Cardiac muscle cell (in vitro differentiated cells and primary cell): Measurements from ENCODE around the gene STXBP2. TPM values are rescaled to one million over a fixed set of nuclear protein-coding genes. Genes with fewer than 3 reads are reported as not detected.

Source experiments
- DNase-seq, 2 donors: peaks; one replicate each; pipeline versions ENCODE4 v3.0.0 to v3.0.0-alpha.2; 2010 to 2017; ENCODE audit warnings: low read depth in 1 of 2, low spot score in 1 of 2
- H3K27ac ChIP-seq: fragments of 200-600 bp; sonication (generic); 2 replicates; pipeline ENCODE4 v1.5.1; 2016
- H3K27me3 ChIP-seq: fragments of 200-600 bp; sonication (generic); 2 replicates; pipeline ENCODE4 v1.6.0; 2016; ENCODE audit warnings: control low read depth
- H3K36me3 ChIP-seq: fragments of 200-600 bp; sonication (generic); 2 replicates; pipeline ENCODE4 v1.5.1; 2016; ENCODE audit warnings: control low read depth
- H3K4me1 ChIP-seq: fragments of 200-600 bp; sonication (generic); 2 replicates; pipeline ENCODE4 v1.8.1; 2017; ENCODE audit warnings: low read depth, mild to moderate bottlenecking, mixed run types
- H3K4me3 ChIP-seq: fragments of 200-600 bp; sonication (generic); 2 replicates; pipeline ENCODE4 v1.5.1; 2016; ENCODE audit warnings: mild to moderate bottlenecking
- H3K9me3 ChIP-seq: fragments of 200-600 bp; sonication (generic); 2 replicates; pipeline ENCODE4 v1.5.1; 2017; ENCODE audit warnings: low read depth, mild to moderate bottlenecking, control low read depth
- CTCF ChIP-seq: IDR thresholded peaks from 2 replicates; pipeline ENCODE4 v1.5.1; 2012; ENCODE audit warnings: low read depth, mild to moderate bottlenecking, low read length
- polyA plus RNA-seq: library from polyadenylated mRNA; unstranded; fragments of >200 nt; fragmentation: Nextera tagmentation; extraction: Ambion mirVana; gene quantifications from 2 replicates; pipeline ENCODE4 v1.2.1, GENCODE V29; 2016
- total RNA-seq: library from RNA; depleted of rRNA; stranded (reverse); fragments of >200 nt; gene quantifications from 2 replicates; pipeline ENCODE4 v1.2.3, GENCODE V29; 2016

STXBP2 gene
- total and polyA plus RNA-seq, 2 experiments from 2014 or later = 32.7 to 33.6 TPM

GRCh38 chr19:7644550-7644877 lies 7.6 kb downstream of the STXBP2 start:
- no peak for DNase-seq
- Histone ChIP-seq H3K27me3 (no peaks in the 10 kb centered on the region), H3K27ac (no peak overlapping the region), H3K4me1 (no peaks in the 10 kb centered on the region), H3K9me3 (no peaks in the 10 kb centered on the region), H3K4me3 (no peak overlapping the region), H3K36me3 (no peaks in the 10 kb centered on the region)
- TF ChIP-seq CTCF = no peak

GRCh38 chr19:7645163-7645562 lies 8.3 kb downstream of the STXBP2 start:
- TF ChIP-seq CTCF = no peak
- no peak for DNase-seq
- Histone ChIP-seq H3K36me3 (no peaks in the 10 kb centered on the region), H3K4me1 (no peaks in the 10 kb centered on the region), H3K4me3 (no peak overlapping the region), H3K9me3 (no peaks in the 10 kb centered on the region), H3K27ac (no peak overlapping the region), H3K27me3 (no peaks in the 10 kb centered on the region)

- peaks cover 6% of the 10 kb centered on the region for H3K27me3 ChIP-seq
- no peak for TF ChIP-seq CTCF
- DNase-seq = no peak
- no peaks in the 10 kb centered on the region for H3K36me3 ChIP-seq
- no peak overlapping the region for H3K4me3 ChIP-seq
- no peaks in the 10 kb centered on the region for H3K4me1 ChIP-seq
- no peaks in the 10 kb centered on the region for H3K9me3 ChIP-seq
- H3K27ac ChIP-seq = no peak overlapping the region
Observed at GRCh38 chr19:7645656-7646425, 8.9 kb downstream of the STXBP2 start.

GRCh38 chr19:7646426-7646700 lies 9.5 kb downstream of the STXBP2 start:
- no peak for DNase-seq

GRCh38 chr19:7647156-7647555 lies 10.2 kb downstream of the STXBP2 start:
- TF ChIP-seq CTCF = no peak
- DNase-seq = no peak
- no peak overlapping the region for H3K4me3 ChIP-seq
- no peaks in the 10 kb centered on the region for H3K9me3 ChIP-seq
- H3K27ac ChIP-seq = no peak overlapping the region
- no peaks in the 10 kb centered on the region for H3K4me1 ChIP-seq
- H3K27me3 ChIP-seq = peaks cover 17% of the 10 kb centered on the region
- H3K36me3 ChIP-seq = no peaks in the 10 kb centered on the region

More at GRCh38 chr19:7646426-7646700, 9.5 kb downstream of the STXBP2 start:
- no peaks in the 10 kb centered on the region for H3K4me1 ChIP-seq
- no peak for TF ChIP-seq CTCF
- H3K27me3 ChIP-seq = peaks cover 11% of the 10 kb centered on the region
- no peaks in the 10 kb centered on the region for H3K36me3 ChIP-seq
- H3K9me3 ChIP-seq = no peaks in the 10 kb centered on the region
- no peak overlapping the region for H3K27ac ChIP-seq
- no peak overlapping the region for H3K4me3 ChIP-seq
